Measurements from ENCODE around the gene RYR3. TPM values are rescaled to one million over a fixed set of nuclear protein-coding genes. Genes with fewer than 3 reads are reported as not detected.
A peak's percentile ranks its signal among the peaks of the same experiment; 100 is the strongest.

Gene RYR3
- total RNA-seq, 4 donors from 2014 or later: 3.7 to 7.2 (median 4.5) TPM

- Histone ChIP-seq H3K9me3 (no peaks in the 10 kb centered on the region), H3K27ac (replicated peaks in 1 of 4) (no peak overlapping the region), H3K36me3 (no peaks in the 10 kb centered on the region), H3K27me3 (peaks cover 0 to 19% (median 0%) of the 10 kb centered on the region in 4 donors), H3K4me1 (peaks cover 0 to 32% (median 31%) of the 10 kb centered on the region in 4 donors), H3K4me3 (no peak overlapping the region)
- TF ChIP-seq POLR2AphosphoS5 (IDR thresholded peaks at IDR 0.05) (no peak), EP300 (IDR thresholded peaks at IDR 0.05) (no peak)
- WGBS: 92% methylated on average over 6 of the region's 7 CpGs
- intact Hi-C loops (cut with DNase I): no loop called here
- DNase-seq (ENCODE audit: extremely low spot score): peak; percentile 64
Observed at GRCh38 chr15:33315044-33315443, 4.3 kb downstream of the RYR3 start.

GRCh38 chr15:33317896-33318295, 7.1 kb downstream of the RYR3 start:
- H3K4me3 ChIP-seq: no peak overlapping the region
- TF ChIP-seq EP300 (IDR thresholded peaks at IDR 0.05): no peak
- TF ChIP-seq POLR2A (IDR thresholded peaks at IDR 0.05; ENCODE audit: low read depth): no peak
- TF ChIP-seq POLR2AphosphoS5 (IDR thresholded peaks at IDR 0.05): no peak
- no peak for TF ChIP-seq CTCF (IDR thresholded peaks at IDR 0.05)
- H3K4me1 ChIP-seq: peaks cover 0 to 12% (median 8%) of the 10 kb centered on the region in 4 donors
- DNase-seq (ENCODE audit: extremely low spot score): peak; percentile 64
- H3K27ac ChIP-seq (replicated peaks in 1 of 4): no peak overlapping the region
- no peaks in the 10 kb centered on the region for H3K36me3 ChIP-seq
- intact Hi-C loops (cut with DNase I): no loop called here
- H3K9me3 ChIP-seq: no peaks in the 10 kb centered on the region
- no peaks in the 10 kb centered on the region for H3K27me3 ChIP-seq

- H3K27ac ChIP-seq (replicated peaks in 1 of 4): no peak overlapping the region
- DNase-seq (ENCODE audit: extremely low spot score): no peak
- no peak for TF ChIP-seq EP300 (IDR thresholded peaks at IDR 0.05)
- no peaks in the 10 kb centered on the region for H3K27me3 ChIP-seq
- peaks cover 0 to 8% (median 7%) of the 10 kb centered on the region in 4 donors for H3K4me1 ChIP-seq
- intact Hi-C loops (cut with DNase I): no loop called here
- no peaks in the 10 kb centered on the region for H3K36me3 ChIP-seq
- no peaks in the 10 kb centered on the region for H3K9me3 ChIP-seq
- WGBS: 90% methylated on average over 1 of the region's 1 CpG
- H3K4me3 ChIP-seq: no peak overlapping the region
Observed at GRCh38 chr15:33320017-33320416, 9.2 kb downstream of the RYR3 start.

- no peak for TF ChIP-seq POLR2AphosphoS5 (IDR thresholded peaks at IDR 0.05)
- no peak for TF ChIP-seq CTCF (IDR thresholded peaks at IDR 0.05)
- no peak for TF ChIP-seq POLR2A (IDR thresholded peaks at IDR 0.05; ENCODE audit: low read depth)
- no peak for TF ChIP-seq EP300 (IDR thresholded peaks at IDR 0.05)
- peak; percentile 68 for DNase-seq (ENCODE audit: extremely low spot score)
- intact Hi-C loops (cut with DNase I): no loop called here
- Histone ChIP-seq H3K9me3 (no peaks in the 10 kb centered on the region), H3K4me1 (no peaks in the 10 kb centered on the region), H3K27me3 (no peaks in the 10 kb centered on the region), H3K36me3 (no peaks in the 10 kb centered on the region), H3K27ac (replicated peaks in 1 of 4) (no peak overlapping the region), H3K4me3 (no peak overlapping the region)
- WGBS: 77% methylated on average over 6 of the region's 6 CpGs
Observed at GRCh38 chr15:33322091-33322490, 11.3 kb downstream of the RYR3 start.

- Histone ChIP-seq H3K4me1 (no peaks in the 10 kb centered on the region), H3K27me3 (no peaks in the 10 kb centered on the region), H3K36me3 (no peaks in the 10 kb centered on the region), H3K4me3 (no peak overlapping the region), H3K27ac (replicated peaks in 1 of 4) (no peak overlapping the region), H3K9me3 (no peaks in the 10 kb centered on the region)
- peak; percentile 60 for DNase-seq (ENCODE audit: extremely low spot score)
- 97% methylated on average over 2 of the region's 2 CpGs for WGBS
- intact Hi-C loops (cut with DNase I): no loop called here
- TF ChIP-seq POLR2A (IDR thresholded peaks at IDR 0.05; ENCODE audit: low read depth) (no peak), EP300 (IDR thresholded peaks at IDR 0.05) (no peak), POLR2AphosphoS5 (IDR thresholded peaks at IDR 0.05) (no peak), CTCF (IDR thresholded peaks at IDR 0.05) (no peak)
Observed at GRCh38 chr15:33324609-33325008, 13.8 kb downstream of the RYR3 start.

GRCh38 chr15:33326908-33327307, 16.1 kb downstream of the RYR3 start:
- TF ChIP-seq POLR2A (IDR thresholded peaks at IDR 0.05; ENCODE audit: low read depth): no peak
- TF ChIP-seq EP300 (IDR thresholded peaks at IDR 0.05): no peak
- no peak for TF ChIP-seq POLR2AphosphoS5 (IDR thresholded peaks at IDR 0.05)
- no peak for TF ChIP-seq CTCF (IDR thresholded peaks at IDR 0.05)
- intact Hi-C loops (cut with DNase I): no loop called here
- Histone ChIP-seq H3K4me3 (no peak overlapping the region), H3K27me3 (no peaks in the 10 kb centered on the region), H3K4me1 (no peaks in the 10 kb centered on the region), H3K36me3 (no peaks in the 10 kb centered on the region), H3K27ac (replicated peaks in 1 of 4) (no peak overlapping the region), H3K9me3 (no peaks in the 10 kb centered on the region)
- 97% methylated on average over 2 of the region's 2 CpGs for WGBS
- no peak for DNase-seq (ENCODE audit: extremely low spot score)

Data from esophagus muscularis mucosa (tissue), 4 donors.